ENCODE measurements around the gene PSMA7. TPM values are rescaled to one million over a fixed set of nuclear protein-coding genes. Genes with fewer than 3 reads are reported as not detected.

Gene PSMA7
- total RNA-seq, 2 donors from 2014 or later: 148 to 178 TPM

DNA sequence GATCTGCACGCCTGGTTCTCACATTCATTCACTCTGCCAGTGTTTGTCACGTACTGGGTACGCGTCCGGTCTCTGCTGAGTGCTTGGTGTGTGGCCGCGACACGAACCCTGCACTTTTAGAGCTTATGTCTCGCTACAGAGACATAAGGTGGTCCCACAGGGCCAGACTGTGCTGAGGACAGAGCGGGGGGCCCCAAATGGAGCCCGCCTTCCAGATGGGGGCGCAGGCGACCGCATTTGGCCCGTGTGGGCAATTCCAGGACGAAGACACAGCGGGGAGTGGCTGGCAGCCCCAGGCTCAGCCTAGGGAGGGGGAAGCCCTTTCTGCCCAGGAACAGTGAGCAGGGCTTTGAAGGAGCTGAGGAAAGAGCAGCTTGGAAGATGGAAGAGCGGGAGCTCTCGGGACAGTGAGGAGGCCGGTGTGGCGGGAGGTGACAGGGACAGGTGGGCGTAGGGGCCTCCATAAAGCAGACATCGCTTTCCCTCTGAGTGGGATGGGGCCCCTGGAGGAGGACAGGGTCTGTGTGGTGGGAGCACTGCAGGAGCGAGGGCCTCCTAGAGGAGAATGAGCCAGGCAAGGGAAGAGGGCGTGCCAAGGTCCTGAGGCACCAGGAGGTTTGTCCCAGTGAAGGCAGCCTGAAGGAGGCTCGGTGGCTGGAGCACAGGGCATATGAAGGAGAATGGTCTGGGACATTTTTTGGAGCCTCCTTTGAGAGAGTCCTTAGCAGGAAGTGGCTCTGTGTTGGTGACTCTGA is 31.9 kb upstream of the PSMA7 start:
- intact Hi-C loops (cut with DNase I, micrococcal nuclease): no loop called here
- ATAC-seq (no peak), DNase-seq (no peak)

DNA sequence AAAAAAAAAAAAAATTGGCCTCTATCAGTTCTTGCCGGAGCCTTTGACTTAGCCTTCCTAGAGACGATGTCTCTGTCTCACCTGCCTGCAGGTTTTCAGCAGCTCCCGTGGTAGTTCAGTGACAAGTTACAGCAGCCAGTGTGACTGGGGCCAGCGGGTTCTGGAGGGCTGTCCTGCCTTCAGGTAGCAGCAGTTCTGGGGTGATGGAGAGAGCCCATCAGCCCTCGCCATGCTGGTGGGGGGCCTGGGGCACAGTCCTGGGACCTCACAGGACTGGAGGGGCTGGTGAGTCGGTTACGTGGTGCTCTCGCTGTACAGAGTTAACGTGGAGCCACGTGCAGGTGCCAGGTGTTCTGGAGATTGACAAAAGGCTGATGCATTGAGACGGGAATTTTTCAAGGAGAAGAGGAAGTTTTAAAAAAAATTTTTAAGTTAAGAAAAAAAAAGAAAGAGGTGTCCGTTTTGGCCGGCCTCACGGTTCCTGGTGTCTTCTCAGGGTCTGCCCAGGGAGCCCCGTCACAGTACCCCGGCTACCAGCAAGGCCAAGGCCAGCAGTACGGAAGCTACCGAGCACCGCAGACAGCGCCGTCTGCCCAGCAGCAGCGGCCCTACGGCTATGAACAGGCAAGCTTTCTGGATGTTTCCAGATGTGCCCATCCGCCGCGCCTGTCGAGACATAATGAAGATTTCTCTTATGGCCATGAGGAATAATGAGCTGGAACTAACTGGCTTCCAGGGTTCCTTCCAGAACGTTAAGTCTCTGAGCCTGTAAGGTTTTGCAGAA is 31.0 kb upstream of the PSMA7 start:
- ATAC-seq (no peak), DNase-seq (no peak)
- intact Hi-C loops (cut with DNase I, micrococcal nuclease): no loop called here

DNA sequence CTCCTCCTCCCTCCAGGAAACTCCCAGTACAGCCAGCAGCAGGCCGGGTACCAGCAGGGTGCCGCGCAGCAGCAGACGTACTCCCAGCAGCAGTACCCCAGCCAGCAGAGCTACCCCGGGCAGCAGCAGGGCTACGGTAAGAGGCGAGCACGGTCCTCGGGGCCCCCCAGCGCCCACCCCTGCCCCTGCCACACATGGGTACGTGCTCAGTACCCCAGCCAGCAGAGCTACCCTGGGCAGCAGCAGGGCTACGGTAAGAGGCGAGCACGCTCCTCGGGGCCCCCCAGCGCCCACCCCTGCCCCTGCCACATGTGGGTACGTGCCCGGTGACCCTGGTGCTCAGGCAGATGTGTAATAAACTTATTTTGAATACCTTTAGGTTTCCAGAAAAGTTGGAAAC is 29.5 kb upstream of the PSMA7 start:
- intact Hi-C loops (cut with DNase I, micrococcal nuclease): no loop called here

DNA sequence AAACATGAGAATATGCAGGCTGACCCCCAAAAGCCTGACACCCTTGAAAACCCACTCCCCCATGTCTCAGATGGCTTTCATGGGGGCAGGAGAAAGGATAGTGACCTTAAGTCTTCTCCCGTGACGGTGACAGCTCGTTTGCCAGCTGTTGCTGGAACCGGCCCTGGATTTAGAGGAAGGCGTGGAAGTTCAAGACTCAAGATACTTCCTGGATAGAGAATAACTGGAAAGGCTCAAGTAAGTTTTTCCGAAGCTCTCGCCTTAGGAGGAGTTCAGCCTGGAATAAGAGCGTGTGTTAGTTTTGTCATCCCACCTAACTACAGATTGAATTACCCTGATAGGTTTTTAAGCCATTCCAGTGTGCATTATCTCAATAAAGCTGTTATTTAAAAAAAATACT is 28.1 kb upstream of the PSMA7 start:
- DNase-seq (no peak), ATAC-seq (no peak)
- intact Hi-C loops (cut with DNase I, micrococcal nuclease): no loop called here

More for the DNA sequence above, 29.5 kb upstream of the PSMA7 start:
- DNase-seq (no peak), ATAC-seq (no peak)

DNA sequence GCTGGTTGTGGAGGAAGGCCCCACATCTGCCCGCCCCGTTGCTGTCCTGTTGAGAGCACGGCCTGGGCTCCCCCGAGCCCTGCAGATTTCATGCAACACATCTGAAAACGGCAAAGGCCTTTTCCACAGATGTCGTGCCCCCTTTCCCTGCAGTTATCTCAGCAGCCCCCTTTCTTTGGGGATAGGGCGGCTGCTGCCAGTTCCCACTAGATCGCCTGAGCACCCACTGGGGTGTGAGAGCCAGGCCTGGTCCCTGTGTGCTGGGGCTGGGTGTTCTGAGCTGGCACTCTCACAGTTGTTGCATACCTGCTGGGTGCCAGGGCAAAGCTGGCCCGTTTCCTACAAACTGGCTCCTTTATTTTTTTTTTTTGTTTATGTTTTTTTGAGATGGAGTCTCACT is 27.3 kb upstream of the PSMA7 start:
- intact Hi-C loops (cut with DNase I, micrococcal nuclease): no loop called here
- ATAC-seq (no peak), DNase-seq (no peak)

DNA sequence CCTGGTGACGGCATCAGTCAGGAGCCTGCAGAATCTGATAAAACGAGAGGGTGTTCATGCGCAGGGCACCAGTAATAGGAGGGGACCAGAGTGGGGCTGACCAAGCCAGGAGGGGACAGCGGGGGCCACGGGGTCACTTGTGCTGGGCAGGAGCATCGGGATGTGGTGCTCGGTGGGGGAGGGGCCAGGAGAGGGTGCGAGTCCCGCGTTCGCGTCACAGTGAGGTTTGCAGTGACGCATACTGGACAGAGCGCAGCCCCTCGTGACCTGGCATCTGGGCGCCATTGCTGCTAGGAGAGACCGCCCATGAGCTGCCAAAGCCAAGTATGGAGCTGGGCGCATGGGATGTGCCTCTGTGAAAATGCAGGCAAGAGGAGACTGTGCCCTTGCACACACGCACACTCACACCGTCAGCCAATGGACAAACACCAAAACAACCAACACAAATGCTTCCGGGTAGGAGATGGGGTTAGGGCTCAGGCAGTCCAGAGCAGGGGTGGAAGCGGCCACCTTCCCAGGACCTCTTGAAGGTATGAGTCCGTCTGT is 25.8 kb upstream of the PSMA7 start:
- intact Hi-C loops (cut with DNase I, micrococcal nuclease): no loop called here
- ATAC-seq (no peak), DNase-seq (no peak)

DNA sequence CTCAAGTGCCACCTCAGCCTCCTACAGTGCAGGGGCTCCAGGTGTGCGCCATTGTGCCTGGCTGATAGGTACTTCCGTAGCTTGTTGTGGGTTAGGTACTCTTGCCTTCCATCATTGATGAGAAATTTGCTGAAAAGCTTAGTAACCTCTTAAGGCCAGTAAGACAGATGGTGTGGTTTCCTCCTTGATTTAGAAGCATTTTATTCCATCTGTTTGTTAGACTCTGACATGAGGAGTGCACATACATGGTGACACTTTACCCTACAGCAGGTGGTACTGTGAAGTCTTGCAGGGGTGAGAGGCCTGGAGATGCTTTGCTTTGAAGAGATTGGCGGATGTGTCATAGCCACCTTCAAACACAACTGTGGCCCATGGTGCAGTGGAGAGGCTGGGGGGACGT is 24.9 kb upstream of the PSMA7 start:
- intact Hi-C loops (cut with DNase I, micrococcal nuclease): no loop called here
- no peak for ATAC-seq
- DNase-seq: no peak

DNA sequence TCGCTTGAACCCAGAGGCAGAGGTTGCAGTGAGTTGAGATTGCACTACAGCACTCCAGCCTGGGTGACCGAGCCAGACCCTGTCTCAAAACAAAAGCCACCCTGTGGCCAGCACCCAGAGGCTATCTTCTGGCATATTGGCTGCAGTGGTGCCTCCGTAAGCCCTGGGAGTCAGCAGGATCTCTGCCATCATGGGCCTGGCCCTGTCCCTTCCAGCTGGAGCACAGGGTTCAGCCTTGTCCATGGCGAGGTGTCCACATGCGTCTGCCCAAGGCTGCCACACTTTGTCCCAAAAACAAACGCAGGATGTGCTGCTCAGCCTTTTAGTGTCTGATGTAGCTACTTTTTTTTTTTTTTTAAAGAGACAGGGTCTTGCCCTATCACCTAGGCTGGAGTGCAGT is 24.3 kb upstream of the PSMA7 start:
- ATAC-seq (no peak), DNase-seq (no peak)
- intact Hi-C loops (cut with DNase I, micrococcal nuclease): no loop called here

DNA sequence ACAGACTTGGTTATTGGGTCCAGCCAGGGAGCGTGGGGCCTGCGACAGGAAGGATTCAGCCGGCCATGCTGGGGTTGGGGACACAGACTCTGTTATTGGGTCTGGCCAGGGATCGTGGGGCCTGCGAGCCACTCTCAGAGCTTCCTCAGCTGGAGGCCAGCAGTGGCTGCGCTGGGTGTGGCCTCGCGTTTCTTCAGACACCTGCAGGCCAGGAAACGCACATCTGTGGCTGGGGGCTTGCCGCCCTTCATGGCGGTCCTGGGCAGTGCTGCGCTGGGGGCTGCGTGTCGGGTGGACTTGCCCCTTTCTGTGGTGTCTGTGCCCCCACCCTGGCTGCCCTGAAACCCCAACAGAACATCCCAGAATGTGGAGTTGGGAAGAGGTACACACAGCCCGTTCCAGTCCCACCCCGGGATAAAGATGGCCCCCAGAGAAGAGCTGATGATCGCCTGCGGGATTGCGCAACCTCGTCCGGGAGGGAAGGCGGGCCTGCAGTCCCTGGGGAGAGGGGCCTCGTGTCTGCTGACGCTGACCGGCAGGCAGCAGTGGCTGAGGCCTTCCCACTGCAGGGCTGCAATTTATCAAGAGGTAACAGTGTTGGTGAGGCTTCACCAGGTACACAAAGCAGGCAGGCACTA is 22.7 kb upstream of the PSMA7 start:
- no peak for DNase-seq
- intact Hi-C loops (cut with DNase I, micrococcal nuclease): no loop called here
- no peak for ATAC-seq

DNA sequence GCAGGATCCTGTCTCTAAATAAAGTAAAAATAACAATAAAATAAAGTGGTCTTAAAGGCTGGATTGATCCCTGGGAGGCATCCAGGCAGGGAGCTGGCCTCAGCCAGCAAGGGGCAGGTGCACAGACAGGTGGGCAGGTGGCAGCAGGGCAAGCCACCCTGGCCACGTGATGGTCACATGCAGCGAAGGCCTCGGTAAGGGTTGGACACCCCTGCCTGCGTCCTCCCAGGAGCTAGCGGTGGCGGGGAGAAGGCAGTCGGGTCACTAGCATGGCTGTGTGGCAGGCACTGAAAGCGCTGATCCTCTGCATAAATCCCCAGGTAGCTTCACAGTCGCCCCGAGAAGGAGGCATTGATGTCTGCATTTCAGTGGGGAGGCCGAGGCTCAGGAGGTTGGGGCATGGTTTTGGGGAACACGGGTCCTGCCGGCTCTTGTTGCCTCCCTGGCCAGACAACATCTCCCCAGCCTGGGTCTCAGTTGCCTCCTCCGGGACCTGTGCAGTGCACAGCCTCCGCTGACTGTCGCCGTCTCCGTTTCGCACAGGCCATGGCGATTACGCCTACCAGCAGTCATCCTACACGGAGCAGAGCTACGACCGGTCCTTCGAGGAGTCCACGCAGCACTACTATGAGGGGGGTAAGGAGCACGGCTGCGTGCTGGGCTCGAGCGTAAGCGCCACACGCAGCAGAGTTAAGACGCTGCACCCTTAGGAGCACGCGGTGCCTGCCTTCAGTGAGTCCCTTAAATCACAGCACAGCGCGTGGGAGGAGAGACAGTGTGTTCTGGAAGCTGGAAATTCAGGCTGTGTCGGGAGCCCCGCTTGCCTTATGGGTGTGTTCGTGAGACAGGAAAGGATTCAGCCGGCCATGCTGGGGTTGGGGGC is 21.9 kb upstream of the PSMA7 start:
- intact Hi-C loops (cut with DNase I, micrococcal nuclease): no loop called here

DNA sequence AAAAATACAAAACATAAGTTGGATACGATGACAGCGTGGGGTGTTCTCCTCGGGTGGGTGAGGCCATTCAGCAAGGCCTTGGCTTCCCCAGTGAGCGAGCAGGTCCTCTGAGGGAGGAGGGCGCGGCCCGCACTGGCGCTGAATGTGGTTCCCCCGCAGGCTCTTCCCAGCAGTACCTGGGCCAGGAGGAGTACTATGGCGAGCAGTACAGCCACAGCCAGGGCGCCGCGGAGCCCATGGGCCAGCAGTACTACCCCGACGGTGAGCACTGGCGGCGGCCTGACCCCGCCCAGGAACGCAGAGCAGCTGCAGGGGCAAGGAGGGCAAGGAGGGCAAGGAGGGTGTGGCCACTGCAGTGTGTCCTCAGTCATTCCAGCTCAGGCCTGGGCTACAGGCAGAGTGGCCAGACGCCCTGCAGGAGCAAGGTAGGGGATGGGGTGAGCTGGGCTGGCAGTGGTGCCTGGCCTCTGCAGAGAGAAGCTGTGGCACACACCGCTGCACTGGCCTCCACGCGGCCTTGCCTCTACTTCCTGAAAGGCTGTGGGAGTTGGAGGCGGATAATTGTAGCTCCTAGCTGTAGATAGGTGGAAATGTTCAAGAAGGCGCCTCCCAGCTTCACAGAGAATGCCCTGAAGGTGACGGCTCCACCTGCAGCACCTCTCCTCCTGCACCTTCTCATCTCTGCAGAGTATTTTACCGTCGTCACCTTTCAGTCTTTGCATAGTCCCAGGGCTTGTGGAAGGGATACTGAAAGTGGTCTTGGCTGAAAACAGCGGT is 21.0 kb upstream of the PSMA7 start:
- ATAC-seq: peak; percentile 27
- intact Hi-C loops (cut with DNase I, micrococcal nuclease): no loop called here

More for the DNA sequence above, 21.9 kb upstream of the PSMA7 start:
- DNase-seq: no peak
- ATAC-seq: no peak

DNA sequence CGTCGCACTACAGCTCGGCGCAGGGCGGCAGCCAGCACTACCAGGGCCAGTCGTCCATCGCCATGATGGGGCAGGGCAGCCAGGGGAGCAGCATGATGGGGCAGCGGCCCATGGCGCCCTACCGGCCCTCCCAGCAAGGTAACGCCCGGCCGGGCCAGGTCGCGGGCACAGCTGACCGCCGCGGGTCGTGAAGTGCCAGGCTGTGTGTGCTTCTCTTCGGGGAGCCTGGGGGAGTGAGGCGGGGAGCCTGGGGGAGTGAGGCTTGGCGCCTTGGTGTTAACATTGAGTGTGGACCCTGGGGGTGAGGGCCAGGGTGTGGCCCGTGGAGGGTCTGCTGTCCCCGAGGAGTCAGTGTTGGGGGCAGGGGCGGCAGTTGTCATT is 20.3 kb upstream of the PSMA7 start:
- ATAC-seq (no peak), DNase-seq (no peak)
- intact Hi-C loops (cut with DNase I, micrococcal nuclease): no loop called here

More for the DNA sequence above, 21.0 kb upstream of the PSMA7 start:
- no peak for DNase-seq

DNA sequence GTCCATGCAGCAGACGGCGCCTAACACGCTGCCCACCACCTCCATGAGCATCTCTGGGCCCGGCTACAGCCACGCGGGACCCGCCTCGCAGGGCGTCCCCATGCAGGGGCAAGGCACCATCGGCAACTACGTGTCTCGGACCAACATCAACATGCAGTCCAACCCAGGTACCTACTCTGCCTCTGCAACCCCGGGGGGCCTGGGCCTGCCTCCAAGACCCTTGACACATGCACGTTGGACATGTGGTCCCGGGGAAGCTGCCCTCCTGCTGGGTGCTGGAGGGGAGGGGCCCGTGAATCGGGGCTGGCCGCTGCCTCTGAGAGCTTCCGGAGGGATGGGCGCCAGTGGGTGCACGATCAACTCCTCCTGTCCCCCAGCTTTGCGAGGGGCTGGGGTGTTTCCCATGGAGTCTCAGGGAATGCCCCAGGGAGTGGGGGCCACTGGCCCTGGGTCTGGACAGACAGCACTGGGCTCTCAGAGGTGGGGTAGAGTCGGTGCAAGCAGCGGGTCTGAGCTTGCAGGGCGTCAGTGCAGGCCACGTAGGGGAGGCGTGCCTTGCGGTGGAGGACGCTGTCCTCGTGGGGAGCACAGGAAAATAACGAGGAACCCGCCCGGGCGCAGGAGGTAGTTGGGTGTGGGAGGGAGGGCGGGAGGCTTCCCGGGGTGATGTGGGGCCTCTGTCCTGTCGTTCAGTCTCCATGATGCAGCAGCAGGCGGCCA is 19.7 kb upstream of the PSMA7 start:
- DNase-seq (no peak), ATAC-seq (no peak)
- intact Hi-C loops (cut with DNase I, micrococcal nuclease): no loop called here

DNA sequence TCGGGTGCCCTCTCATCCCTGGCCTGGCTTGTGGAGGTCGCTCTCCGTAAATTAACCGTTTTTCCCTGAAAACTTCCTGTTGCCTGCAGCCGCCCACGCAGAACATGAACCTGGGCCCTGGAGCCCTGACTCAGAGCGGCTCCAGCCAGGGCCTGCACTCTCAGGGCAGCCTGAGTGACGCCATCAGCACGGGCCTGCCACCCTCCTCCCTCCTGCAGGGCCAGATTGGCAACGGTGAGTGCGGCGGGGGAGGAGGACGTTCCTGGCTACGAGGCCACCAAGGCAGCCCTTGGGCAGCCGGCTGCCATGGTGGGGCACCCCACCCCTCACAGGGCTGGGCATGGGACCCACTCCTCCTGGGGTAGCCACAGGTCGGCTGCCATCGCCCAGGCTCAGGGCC is 18.2 kb upstream of the PSMA7 start:
- DNase-seq (no peak), ATAC-seq (no peak)
- intact Hi-C loops (cut with DNase I, micrococcal nuclease): no loop called here

DNA sequence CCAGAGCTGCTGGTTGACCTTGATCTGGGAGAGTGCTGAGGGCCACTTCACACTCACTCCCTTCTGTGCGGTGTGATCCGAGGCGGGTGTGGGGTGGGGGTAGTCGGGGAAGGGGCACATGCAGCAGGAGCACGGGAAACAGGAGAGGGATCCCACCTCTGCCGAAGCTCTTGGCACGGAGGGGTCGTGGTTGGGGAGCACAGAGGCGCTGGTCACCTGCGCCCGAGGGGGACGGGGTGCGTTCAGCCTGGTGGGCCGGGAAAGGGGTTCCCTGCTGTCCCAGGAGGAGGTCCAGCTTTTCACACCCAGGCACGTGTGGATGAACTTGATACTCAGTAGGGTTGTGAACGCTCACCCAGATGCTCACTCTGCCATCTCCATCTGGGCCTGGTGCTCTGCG is 17.7 kb upstream of the PSMA7 start:
- DNase-seq: no peak
- no peak for ATAC-seq
- intact Hi-C loops (cut with DNase I, micrococcal nuclease): no loop called here

DNA sequence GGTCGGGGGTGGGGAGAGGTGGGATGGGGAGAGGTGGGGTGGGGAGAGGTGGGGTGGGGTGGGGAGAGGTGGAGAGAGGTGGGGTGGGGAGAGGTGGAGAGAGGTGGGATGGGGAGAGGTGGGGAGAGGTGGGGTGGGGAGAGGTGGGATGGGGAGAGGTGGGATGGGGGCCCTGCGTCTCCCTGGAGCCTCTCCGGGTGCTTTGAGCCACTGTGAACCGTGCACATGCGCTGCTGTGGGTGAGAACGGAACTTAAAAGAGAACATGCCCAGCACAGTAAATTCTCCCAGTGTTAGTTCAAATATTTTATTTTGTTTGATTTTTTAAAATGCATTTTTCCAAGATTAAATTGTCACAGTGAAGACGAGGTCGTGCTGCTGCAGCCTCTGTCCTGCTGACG is 17.1 kb upstream of the PSMA7 start:
- intact Hi-C loops (cut with DNase I, micrococcal nuclease): no loop called here
- ATAC-seq (no peak), DNase-seq (no peak)

DNA sequence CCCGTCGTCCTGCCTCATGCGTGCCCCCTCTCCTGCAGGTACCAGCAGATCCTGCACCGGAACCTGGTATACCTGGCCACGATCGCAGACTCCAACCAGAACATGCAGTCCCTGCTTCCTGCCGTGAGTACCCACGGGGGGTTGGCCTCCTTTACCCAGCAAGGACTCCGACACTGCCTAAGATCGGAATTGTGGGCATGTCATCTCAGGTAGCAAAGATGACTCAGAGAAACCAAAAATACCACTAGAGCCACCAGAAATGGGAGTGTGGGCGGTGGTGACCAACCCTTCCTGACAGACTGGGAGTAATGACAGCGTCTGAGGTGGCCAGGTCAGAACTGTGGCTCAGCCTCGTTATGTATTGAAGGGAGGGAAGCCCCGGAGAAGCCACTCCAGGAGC is 16.6 kb upstream of the PSMA7 start:
- ATAC-seq: no peak
- intact Hi-C loops (cut with DNase I, micrococcal nuclease): no loop called here

DNA sequence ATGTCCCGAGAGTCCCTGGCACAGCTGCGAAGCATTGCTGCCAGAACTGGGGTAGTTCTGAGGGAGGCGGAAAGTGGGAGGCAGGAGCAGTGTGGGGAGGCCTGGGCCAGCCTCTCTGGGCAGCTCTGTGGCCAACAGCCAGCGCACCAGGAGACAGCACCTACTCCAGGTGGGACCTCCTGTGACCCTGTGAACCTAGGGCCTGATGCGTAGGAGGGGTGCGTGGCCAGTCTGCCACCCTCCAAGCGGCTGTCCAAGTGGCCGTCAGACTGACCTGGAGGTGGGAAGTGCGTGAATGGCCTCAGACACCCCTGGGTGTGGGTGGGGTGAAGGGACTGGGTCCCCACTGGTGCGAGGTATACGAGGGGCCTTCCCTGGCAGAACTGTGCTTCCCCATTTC is 15.9 kb upstream of the PSMA7 start:
- intact Hi-C loops (cut with DNase I, micrococcal nuclease): no loop called here
- ATAC-seq (no peak), DNase-seq (no peak)

More for the DNA sequence above, 16.6 kb upstream of the PSMA7 start:
- no peak for DNase-seq
